Esophagus muscularis mucosa (tissue), 4 donors: ENCODE data around the gene AFF4.

ENCODE experiments used
- CTCF ChIP-seq, 3 experiments: fragments of 200-600 bp in 2 of 3; fragments of 450-650 bp in 1 of 3; sonication (generic) in 2 of 3; IDR thresholded peaks; one replicate each; pipeline ENCODE4 v1.5.1; 2017 to 2019; ENCODE audit warnings: antibody characterized with exemption in 3 of 3, mild to moderate bottlenecking in 2 of 3, moderate library complexity in 1 of 3
- EP300 ChIP-seq: sonication (generic); formaldehyde crosslinking; IDR thresholded peaks from one replicate; pipeline ENCODE4 v1.6.1; 2017; ENCODE audit warnings: antibody characterized with exemption
- POLR2A ChIP-seq: fragments of 450-650 bp; IDR thresholded peaks from one replicate; pipeline ENCODE4 v1.6.1; 2017; ENCODE audit warnings: antibody characterized with exemption, moderate library complexity, mild to moderate bottlenecking, low read depth
- POLR2AphosphoS5 ChIP-seq, 2 donors: sonication (generic); formaldehyde crosslinking; IDR thresholded peaks; one replicate each; pipeline ENCODE4 v1.6.1; 2017; ENCODE audit warnings: antibody characterized with exemption in 2 of 2

GRCh38 chr5:132868754-132869153 is 94.7 kb downstream of the AFF4 start:
- TF ChIP-seq CTCF (IDR thresholded peaks at IDR 0.05) = no peak
- no peak for TF ChIP-seq EP300
- TF ChIP-seq POLR2AphosphoS5 (IDR thresholded peaks at IDR 0.05) = no peak
- no peak for TF ChIP-seq POLR2A
